NCI-H1417 treated with DMSO at 0.1 percent for 48 hours (cell line): ENCODE results near the gene SAV1.
"Not testable (repeated sequence)": the region's sequence is repeated elsewhere in the genome, so short reads cannot be mapped to it uniquely, and the experiment has no call there.

Experiments
- DNase-seq: peaks from one replicate; lab custom pipeline; 2025; lab: John Stamatoyannopoulos, UW

Gene SAV1

GRCh38 chr14:50667996-50668825 is at the start of gene SAV1:
SAV1 (minus strand) TSS chr14:50668306; CDS start chr14:50667967, 339 bp downstream.
- no peak for DNase-seq

GRCh38 chr14:50717811-50718210 is 49.7 kb upstream of the SAV1 start:
- DNase-seq, result no peak

DNA sequence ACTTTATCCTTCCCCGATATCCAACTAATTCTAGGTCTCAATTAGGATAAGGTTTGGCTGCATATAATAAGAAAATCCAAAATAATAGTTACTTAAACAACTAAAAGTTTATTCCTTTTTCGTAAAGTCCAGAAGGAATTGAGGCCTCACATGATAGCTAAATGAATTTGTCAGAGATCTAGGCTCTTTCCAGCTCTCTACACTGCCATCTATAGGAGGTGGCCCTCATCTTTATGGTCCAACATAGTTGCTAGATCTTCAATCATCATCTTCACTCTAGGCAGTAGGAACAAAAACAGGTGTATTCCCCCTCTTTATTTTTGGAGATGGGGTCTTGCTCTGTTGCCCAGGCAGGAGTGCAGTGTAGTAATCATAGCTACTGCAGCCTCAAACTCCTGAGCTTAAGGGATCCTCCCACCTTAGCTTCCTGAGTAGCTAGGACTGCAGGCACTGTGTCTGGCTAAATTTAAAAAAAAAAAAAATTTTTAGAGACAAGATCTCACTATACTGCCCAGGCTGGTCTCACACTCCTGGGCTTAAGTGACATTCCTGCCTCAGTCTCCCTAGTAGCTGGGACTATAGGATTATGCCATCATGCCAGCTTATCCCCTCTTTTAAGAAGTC is 46.5 kb upstream of the SAV1 start:
- no peak for DNase-seq

- DNase-seq, result no peak
These were observed 42.9 kb upstream of the SAV1 start for GRCh38 chr14:50711043-50711442.

GRCh38 chr14:50705026-50705593 is 37.0 kb upstream of the SAV1 start:
- DNase-seq, result no peak

DNA sequence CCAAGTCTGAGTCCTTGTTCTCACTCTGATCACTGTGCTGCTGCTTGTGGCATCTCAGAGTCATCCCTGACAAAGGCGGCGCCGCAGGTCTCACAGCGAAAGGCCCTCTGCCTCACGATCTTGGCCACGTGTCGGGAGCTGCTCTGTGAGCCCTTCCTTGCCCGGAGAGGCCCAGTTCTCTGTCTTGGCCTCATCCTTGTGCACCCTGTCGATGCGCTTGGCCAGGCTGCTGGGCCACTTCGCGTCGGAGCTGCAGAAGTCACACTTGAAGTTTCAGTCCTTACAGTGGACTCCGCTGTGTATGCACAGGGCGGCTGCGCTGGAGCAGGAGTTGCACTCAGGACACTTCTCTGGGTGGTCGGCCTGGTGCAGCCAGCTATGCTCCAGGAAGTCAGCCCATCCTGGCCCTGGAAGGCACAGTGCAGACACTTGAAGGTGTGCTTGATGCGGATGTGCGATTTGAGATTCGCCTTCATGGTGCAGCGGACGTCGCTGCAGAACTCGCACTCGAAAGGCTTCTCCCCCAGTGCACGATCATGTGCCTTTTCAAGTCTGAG is 36.4 kb upstream of the SAV1 start:
- no peak for DNase-seq

DNA sequence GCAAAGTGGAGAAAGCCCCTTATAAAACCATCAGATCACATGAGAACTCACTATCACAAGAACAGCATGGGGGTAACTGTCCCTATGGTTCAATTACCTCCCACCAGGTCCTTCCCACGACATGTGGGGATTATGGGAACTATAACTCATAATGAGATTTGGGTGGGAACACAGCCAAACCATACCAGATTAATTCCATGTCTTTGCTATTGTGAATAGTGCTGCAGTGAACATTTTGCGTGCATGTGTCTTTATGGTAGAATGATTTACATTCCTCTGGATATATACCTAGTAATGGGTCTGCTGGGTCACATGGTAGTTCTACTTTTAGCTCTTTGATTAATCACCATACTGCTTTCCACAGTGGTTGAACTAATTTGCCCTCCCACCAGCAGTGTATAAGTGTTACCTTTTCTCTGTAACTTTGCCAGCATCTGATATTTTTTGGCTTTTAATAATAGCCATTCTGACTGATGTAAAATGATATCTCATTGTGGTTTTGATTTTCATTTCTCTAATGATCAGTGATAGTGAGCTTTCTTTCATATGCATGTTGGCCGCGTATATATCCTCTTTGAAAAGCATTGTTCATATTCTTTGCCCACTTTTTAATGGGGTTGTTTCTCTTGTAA is 29.7 kb upstream of the SAV1 start:
- DNase-seq, result no peak

DNA sequence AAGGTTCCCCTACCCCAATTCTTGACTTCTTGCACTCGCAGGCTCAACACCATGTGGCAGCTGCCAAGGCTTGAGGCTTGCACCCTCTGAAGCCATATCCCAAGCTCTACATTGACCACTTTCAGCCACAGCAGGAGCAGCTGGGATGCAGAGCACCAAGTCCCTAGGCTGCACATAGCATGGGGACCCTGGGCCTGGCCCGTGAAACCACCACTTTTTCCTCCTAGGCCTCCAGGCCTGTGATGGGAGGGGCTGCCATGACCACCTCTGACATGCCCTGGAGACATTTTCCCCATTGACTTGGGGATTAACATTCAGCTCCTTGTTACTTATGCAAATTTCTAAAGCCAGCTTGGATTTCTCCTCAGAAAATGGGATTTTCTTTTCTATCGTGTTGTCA is 26.2 kb upstream of the SAV1 start:
- not testable (repeated sequence) for DNase-seq

- DNase-seq, result no peak
These were observed 20.8 kb upstream of the SAV1 start for GRCh38 chr14:50688875-50689274.

DNA sequence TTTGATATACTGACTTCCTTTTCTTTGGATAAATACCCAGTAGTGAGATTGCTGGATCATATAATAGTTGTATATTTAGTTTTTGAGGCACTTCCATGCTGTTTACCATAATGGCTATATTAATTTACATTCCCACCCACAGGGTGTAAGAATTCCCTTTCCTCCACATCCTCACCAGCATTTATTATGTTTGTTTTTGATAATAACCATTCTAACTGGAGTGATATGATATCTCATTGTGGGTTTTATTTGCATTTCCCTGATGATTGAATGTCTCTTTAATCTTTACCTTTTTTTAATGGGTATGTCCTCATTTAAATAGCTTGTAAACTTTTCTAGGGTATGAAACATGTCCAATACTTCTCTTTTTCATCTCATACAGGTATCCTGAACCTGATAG is 11.6 kb upstream of the SAV1 start:
- DNase-seq, result no peak

DNA sequence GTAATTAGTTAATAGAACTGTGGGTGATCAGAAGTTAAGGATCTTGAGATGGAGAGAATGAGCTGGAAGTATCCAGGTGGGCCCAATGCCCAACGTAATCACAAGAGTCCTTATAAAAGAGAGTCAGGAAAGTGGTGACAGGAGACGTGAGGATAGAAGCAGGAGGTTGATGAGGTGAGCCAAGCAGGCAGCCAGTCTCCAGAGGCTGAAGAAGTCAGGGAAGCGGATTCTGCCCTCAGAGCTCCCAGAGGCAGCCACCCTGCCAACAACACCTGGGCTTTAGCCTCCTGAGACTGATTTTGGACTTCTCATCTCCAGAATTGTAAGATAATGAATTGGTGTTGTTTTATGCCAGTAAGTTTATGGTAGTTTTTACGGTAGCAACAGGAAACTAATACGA is 10.1 kb upstream of the SAV1 start:
- DNase-seq, result no peak

- no peak for DNase-seq
These were observed 9.5 kb upstream of the SAV1 start for GRCh38 chr14:50677527-50678063.

DNA sequence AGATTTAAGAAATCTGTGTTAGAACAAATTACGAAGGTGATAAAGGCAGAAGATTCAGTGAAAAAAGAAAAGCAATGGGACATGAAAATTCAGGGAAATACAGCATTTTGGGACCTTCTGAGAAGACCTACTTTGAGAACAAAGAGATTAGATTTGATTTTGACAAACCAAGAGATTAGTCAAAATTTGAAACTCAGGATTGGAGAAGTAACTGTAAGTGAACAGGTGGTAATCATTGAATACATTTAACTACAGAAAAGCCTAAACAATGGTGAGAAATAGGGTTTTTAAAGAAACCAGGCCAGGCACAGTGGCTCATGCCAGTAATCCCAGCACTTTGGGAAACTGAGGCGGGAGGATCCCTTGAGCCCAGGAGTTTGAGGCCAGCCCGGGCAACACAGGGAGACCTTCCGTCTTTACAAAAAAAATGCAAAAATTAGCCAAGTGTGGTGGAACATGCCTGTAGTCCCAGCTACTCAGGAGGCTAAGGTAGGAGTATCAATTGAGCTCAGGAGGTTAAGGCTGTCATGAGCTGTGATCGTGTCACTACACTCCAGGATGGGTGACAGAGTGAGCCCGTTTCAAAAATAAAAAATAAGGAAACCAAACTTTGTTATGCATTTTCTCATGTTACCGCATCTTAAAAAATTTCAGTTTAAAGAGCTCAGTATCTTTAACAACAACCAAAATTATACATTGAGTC is 8.9 kb upstream of the SAV1 start:
- DNase-seq, result no peak

- DNase-seq, result no peak
These were observed 7.5 kb upstream of the SAV1 start for GRCh38 chr14:50675597-50675996.

GRCh38 chr14:50670866-50671256 is 2.8 kb upstream of the SAV1 start:
- DNase-seq, result no peak

DNA sequence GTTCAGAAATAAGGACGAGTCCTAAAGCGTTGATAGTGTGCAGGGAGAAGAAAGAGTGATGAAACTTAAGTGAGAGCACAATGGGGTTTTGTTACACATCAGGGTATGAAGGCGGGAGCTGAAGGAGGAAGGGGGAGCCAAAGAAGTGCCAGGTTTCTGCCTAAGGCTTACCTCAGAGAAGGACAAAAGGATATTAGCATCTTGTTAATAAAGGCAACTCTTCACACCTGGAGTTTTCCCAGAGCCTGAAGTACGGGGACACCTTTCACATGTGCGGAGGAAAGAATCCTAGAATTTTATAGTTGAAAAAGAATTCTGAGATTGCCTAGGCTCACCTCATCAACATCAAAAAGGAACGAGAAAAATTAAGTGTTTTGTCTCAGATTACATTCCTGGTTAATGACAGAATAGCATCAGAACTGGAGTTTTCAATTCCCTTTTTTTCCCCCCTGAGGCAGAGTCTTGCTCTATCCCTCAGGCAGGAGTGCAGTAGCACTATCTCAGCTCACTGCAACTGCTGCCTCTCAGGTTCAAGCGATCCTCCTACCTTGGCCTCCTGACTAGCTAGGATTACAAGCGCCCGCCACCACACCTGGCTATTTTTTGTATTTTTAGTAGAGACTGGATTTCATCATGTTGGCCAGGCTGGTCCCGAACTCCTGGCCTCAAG is 2.2 kb upstream of the SAV1 start:
- DNase-seq, result no peak

GRCh38 chr14:50669441-50669986 is 1.4 kb upstream of the SAV1 start:
- DNase-seq, result no peak

- no peak for DNase-seq
These were observed 679 bp upstream of the SAV1 start for GRCh38 chr14:50668826-50669143.

DNA sequence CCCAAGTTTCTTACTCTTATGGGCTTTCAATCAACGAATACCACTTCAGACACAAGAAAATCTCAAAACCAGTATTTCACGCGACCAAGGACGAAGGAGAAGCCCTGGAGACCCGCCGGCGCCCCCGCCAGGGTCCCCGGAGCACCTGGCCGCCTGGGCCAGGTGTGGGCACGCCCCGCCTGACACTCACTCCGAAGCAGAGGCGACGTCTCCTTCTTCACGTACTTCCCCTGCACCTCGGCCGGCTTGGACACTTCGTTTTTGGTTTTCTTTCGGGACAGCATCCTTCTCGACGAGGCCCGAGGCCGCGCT is 466 bp downstream of the SAV1 start:
- no peak for DNase-seq

GRCh38 chr14:50666772-50667683 is 1.1 kb downstream of the SAV1 start:
- no peak for DNase-seq
